GM10248 (cell line): ENCODE measurements around the gene SHTN1.

Experiments used
- CTCF ChIA-PET: fragments of 300-600 bp; sonication (Branson Sonifier 250); formaldehyde crosslinking; extraction: SDS; loops from one replicate; lab custom pipeline; 2021; ENCODE audit warnings: antibody characterized with exemption; lab: Yijun Ruan, JAX
- POLR2A ChIA-PET: fragments of 350-650 bp; sonication (Branson Sonifier 250); formaldehyde crosslinking; extraction: SDS; loops from one replicate; lab custom pipeline; 2020; ENCODE audit warnings: antibody characterized with exemption; lab: Yijun Ruan, JAX
- DNase-seq: peaks from one replicate; pipeline ENCODE4 v3.0.0; 2012; ENCODE audit errors: extremely low spot score
- TF ChIP-seq, protein P1 (sequence below): IDR thresholded peaks from 2 replicates; pipeline ENCODE4 v1.5.1; 2012; ENCODE audit warnings: mild to moderate bottlenecking, low read depth; ENCODE audit errors: extremely low read depth, missing control alignments, control extremely low read depth

Gene SHTN1

DNA sequence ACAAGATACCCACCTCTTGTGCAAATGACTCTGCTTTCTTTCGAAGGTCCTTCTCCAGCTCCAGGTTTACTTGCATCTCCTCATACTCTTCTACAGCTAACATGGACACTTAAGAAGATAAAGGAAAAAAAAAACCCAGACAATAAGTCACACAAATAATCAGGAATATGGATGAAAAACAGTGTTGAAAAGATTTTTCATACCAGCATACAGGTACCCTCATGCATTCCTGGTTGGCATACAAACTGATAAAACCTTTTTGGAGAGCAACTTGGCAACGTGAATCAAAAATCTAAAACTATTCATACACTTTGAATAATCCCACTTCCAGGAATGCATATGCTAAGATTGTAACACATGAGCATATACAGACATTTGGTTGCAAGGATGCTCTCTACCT lies 60.1 kb downstream of the SHTN1 start:
- ChIA-PET POLR2A (no interaction called here), CTCF (no interaction called here)
- no peak for DNase-seq
- TF ChIP-seq, protein P1, sequence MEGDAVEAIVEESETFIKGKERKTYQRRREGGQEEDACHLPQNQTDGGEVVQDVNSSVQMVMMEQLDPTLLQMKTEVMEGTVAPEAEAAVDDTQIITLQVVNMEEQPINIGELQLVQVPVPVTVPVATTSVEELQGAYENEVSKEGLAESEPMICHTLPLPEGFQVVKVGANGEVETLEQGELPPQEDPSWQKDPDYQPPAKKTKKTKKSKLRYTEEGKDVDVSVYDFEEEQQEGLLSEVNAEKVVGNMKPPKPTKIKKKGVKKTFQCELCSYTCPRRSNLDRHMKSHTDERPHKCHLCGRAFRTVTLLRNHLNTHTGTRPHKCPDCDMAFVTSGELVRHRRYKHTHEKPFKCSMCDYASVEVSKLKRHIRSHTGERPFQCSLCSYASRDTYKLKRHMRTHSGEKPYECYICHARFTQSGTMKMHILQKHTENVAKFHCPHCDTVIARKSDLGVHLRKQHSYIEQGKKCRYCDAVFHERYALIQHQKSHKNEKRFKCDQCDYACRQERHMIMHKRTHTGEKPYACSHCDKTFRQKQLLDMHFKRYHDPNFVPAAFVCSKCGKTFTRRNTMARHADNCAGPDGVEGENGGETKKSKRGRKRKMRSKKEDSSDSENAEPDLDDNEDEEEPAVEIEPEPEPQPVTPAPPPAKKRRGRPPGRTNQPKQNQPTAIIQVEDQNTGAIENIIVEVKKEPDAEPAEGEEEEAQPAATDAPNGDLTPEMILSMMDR, result no peak

DNA sequence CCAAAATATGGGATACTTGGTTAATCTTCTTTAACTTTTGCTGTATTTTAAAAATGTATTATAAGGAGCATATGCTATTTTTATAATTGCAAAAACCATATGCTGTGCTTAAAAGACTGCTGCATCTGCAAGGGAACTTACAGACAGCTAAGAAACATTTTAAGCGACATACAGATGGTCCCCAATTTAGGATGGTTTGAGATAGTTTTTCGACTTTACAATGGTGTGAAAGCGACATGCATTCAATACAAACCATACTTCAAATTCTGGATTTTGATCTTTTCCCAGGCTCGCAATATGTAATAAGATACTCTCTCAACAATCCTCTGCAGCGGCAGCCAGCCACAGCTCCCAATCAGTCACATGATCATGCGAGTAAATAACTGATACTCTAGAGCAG lies 73.2 kb downstream of the SHTN1 start:
- POLR2A ChIA-PET, result no interaction called here
- TF ChIP-seq, protein P1, result no peak
- CTCF ChIA-PET, result no interaction called here
- DNase-seq, result no peak

DNA sequence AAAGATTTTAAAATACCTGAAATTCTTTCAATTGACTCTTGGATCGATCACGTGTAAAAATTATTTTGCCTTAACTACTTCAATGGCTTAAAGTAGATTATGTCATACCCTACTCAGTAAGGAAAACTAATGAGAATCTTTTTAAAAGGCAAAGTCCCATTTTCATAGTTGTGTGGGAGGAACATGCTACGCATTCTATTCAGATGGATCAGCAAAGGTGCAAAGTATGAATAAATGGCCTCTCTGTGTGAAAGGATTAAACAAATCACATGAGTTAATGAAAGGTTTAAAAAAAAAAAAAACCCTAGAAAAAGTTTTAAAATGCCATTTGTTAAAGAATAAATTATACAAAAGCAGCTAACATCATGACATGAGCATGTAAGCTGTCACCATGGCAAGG lies 78.6 kb downstream of the SHTN1 start:
- no peak for DNase-seq
- TF ChIP-seq, protein P1, result no peak
- CTCF ChIA-PET, result no interaction called here
- POLR2A ChIA-PET, result no interaction called here

DNA sequence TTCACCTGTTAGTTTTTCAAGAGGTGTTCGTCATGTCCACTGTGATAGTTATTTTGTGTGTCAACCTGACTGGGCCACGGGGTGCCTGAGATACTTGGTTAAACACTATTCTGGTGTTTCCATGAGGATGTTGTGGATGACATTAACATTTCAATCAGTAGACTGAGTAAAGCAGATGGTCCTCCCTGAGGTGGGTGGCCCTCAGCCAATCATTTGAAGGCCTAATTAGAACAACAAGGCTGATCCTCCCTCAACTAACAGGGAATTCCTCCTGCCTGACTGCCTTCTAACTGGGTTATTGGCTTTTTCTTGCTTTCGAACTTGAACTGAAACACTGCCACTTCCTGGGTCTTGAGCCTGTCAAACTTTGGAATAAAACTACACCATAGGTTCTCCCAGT lies 79.9 kb downstream of the SHTN1 start:
- POLR2A ChIA-PET, result no interaction called here
- CTCF ChIA-PET, result no interaction called here
- TF ChIP-seq, protein P1, result no peak
- DNase-seq, result no peak

DNA sequence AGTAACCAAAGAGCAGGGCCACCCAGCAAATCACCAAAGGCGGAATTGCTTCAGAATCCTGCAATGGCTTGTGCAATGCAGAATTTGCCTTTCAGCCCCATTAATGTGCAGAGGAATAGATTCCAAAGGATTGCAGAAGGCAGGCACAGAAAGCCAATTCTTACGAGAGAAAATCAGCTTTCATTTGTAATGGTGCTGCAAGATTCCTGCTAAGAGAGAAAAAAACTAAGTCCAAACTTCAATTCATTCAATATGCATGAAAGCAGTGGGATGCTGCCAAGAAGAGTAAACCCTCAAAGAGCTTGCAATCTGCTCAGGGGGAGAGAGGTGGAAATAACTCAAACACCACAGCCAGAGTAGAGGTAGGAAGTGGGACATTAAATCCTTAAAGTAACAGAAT lies 85.3 kb downstream of the SHTN1 start:
- CTCF ChIA-PET, result interaction anchor here (0.6 kb wide), 1 partner anchor 30 kb away, joined by 3 read pairs; no protein-coding TSS in a partner anchor
- no peak for DNase-seq
- POLR2A ChIA-PET, result no interaction called here
- TF ChIP-seq, protein P1, result no peak

DNA sequence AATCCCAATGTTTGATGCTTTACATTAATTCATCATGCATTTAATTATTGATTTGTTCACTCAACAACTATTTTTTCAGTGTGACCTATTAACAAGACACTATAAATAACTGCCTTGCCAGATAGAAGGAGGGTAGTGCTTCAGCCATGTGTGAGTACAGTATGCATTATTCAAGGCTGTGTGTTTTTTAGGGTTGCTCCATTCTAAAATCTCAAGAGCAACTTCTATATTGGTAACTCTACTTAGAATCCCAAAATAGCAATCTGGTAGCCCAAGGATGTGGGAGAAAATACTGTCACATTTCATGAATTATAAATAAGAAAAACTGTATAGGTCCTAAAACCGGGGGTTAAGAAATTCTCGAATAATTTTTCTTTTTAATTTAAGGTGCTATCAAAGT lies 85.8 kb downstream of the SHTN1 start:
- ChIA-PET POLR2A (no interaction called here), CTCF (no interaction called here)
- DNase-seq, result no peak
- TF ChIP-seq, protein P1, result no peak

DNA sequence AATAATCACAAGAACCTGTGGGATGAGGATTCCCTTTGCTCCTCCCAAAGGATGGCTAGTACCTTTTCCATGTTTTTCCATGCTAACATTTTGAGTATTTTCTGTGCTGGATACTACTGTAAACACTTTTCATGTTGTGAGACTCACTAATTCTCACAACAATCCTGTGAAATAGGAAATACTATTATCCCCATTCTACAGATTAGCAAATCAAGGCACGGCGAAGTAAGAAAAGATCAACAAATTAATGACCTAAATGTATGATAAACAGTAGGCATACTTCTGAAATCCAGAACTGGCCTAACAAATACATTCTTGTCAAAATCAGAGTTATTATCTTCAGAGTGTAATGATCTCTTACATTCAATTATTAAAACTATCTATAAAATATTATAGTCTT lies 86.4 kb downstream of the SHTN1 start:
- DNase-seq, result no peak
- CTCF ChIA-PET, result no interaction called here
- TF ChIP-seq, protein P1, result no peak
- POLR2A ChIA-PET, result no interaction called here
